ENCODE measurements around the gene PLXDC2.

- TF ChIP-seq CTCF (IDR thresholded peaks at IDR 0.05) = no peak
- no peak for TF ChIP-seq POLR2AphosphoS5 (IDR thresholded peaks at IDR 0.05)
- TF ChIP-seq POLR2A (IDR thresholded peaks at IDR 0.05) = no peak
- no peak for TF ChIP-seq EP300 (IDR thresholded peaks at IDR 0.05)
These were observed 16.5 kb downstream of the PLXDC2 start for GRCh38 chr10:19832699-19833098.
